ES-I3 (cell line): ENCODE measurements around the gene SORD.
"Not testable (repeated sequence)": the region's sequence is repeated elsewhere in the genome, so short reads cannot be mapped to it uniquely, and the experiment has no call there.

Experiments used
- H3K36me3 ChIP-seq: 2 replicates; pipeline ENCODE4 v1.6.1; 2013; ENCODE audit warnings: mild to moderate bottlenecking, low read length, control low read depth, moderate library complexity; ENCODE audit not compliant: insufficient read depth
- H3K4me1 ChIP-seq: 2 replicates; pipeline ENCODE4 v1.6.1; 2013; ENCODE audit warnings: mild to moderate bottlenecking, control low read depth, low read length; ENCODE audit not compliant: insufficient read depth
- H3K9ac ChIP-seq: 2 replicates; pipeline ENCODE4 v1.6.1; 2013; ENCODE audit warnings: low read depth, mild to moderate bottlenecking, low read length, moderate library complexity
- H3K9me3 ChIP-seq: 2 replicates; pipeline ENCODE4 v1.6.1; 2013; ENCODE audit warnings: mild to moderate bottlenecking, low read length, moderate library complexity; ENCODE audit not compliant: control insufficient read depth, insufficient read depth

SORD gene

GRCh38 chr15:45022871-45023658, at the start of gene SORD:
Gene SORD (plus strand): TSS chr15:45023195. CDS start chr15:45023284, 89 bp downstream.
- peak within 1 kb of the TSS; percentile 83 for H3K9ac ChIP-seq
- H3K9me3 ChIP-seq, result no peaks in the 10 kb centered on the region; the same call in 1 of the 2 replicates
- H3K36me3 ChIP-seq, result no peaks in the 10 kb centered on the region; the same call in 1 of the 2 replicates
- no peaks in the 10 kb centered on the region for H3K4me1 ChIP-seq

GRCh38 chr15:44976183-44976582, 46.8 kb upstream of the SORD start:
- not testable (repeated sequence) for H3K4me1 ChIP-seq, H3K36me3 ChIP-seq, H3K9ac ChIP-seq, H3K9me3 ChIP-seq

GRCh38 chr15:44977781-44978180, 45.2 kb upstream of the SORD start:
- H3K36me3 ChIP-seq, H3K9ac ChIP-seq, H3K9me3 ChIP-seq, H3K4me1 ChIP-seq: not testable (repeated sequence)

- not testable (repeated sequence) for H3K36me3 ChIP-seq, H3K9ac ChIP-seq, H3K4me1 ChIP-seq, H3K9me3 ChIP-seq
These were observed 43.2 kb upstream of the SORD start for GRCh38 chr15:44979617-44980339.

GRCh38 chr15:44984144-44984543, 38.9 kb upstream of the SORD start:
- H3K9ac ChIP-seq, H3K9me3 ChIP-seq, H3K36me3 ChIP-seq, H3K4me1 ChIP-seq: not testable (repeated sequence)

- H3K4me1 ChIP-seq, H3K36me3 ChIP-seq, H3K9ac ChIP-seq, H3K9me3 ChIP-seq: not testable (repeated sequence)
These were observed 36.5 kb upstream of the SORD start for GRCh38 chr15:44986346-44987055.

- not testable (repeated sequence) for H3K4me1 ChIP-seq, H3K9ac ChIP-seq, H3K9me3 ChIP-seq, H3K36me3 ChIP-seq
These were observed 35.3 kb upstream of the SORD start for GRCh38 chr15:44987711-44988110.

GRCh38 chr15:44988184-44988869, 34.7 kb upstream of the SORD start:
- not testable (repeated sequence) for H3K9me3 ChIP-seq, H3K36me3 ChIP-seq, H3K4me1 ChIP-seq, H3K9ac ChIP-seq

GRCh38 chr15:44988870-44989219, 34.1 kb upstream of the SORD start:
- not testable (repeated sequence) for H3K36me3 ChIP-seq, H3K9ac ChIP-seq, H3K4me1 ChIP-seq, H3K9me3 ChIP-seq

- not testable (repeated sequence) for H3K9ac ChIP-seq, H3K4me1 ChIP-seq, H3K9me3 ChIP-seq, H3K36me3 ChIP-seq
These were observed 25.4 kb upstream of the SORD start for GRCh38 chr15:44997632-44998031.

GRCh38 chr15:44999105-44999504, 23.9 kb upstream of the SORD start:
- H3K4me1 ChIP-seq, result no peaks in the 10 kb centered on the region
- no peaks in the 10 kb centered on the region for H3K36me3 ChIP-seq
- H3K9me3 ChIP-seq, result no peaks in the 10 kb centered on the region
- no peak overlapping the region for H3K9ac ChIP-seq

GRCh38 chr15:45001180-45001579, 21.8 kb upstream of the SORD start:
- H3K9ac ChIP-seq, H3K4me1 ChIP-seq, H3K9me3 ChIP-seq, H3K36me3 ChIP-seq: not testable (repeated sequence)

- H3K4me1 ChIP-seq, H3K9ac ChIP-seq, H3K36me3 ChIP-seq, H3K9me3 ChIP-seq: not testable (repeated sequence)
These were observed 19.1 kb upstream of the SORD start for GRCh38 chr15:45003731-45004410.

GRCh38 chr15:45004590-45005175, 18.3 kb upstream of the SORD start:
- not testable (repeated sequence) for H3K9me3 ChIP-seq, H3K36me3 ChIP-seq, H3K9ac ChIP-seq, H3K4me1 ChIP-seq
